Epidermal melanocyte (primary cell): ENCODE results near the gene DOCK10.
"Not testable (repeated sequence)": the region's sequence is repeated elsewhere in the genome, so short reads cannot be mapped to it uniquely, and the experiment has no call there.

Experiments
- DNase-seq: peaks from one replicate; pipeline ENCODE4 v3.0.0; 2011; ENCODE audit warnings: low spot score; ENCODE audit not compliant: insufficient read length

The DOCK10 gene

GRCh38 chr2:224922142-224922727 is 120.0 kb downstream of the DOCK10 start:
- no peak for DNase-seq

- no peak for DNase-seq
These were observed 122.7 kb downstream of the DOCK10 start for GRCh38 chr2:224919472-224920110.

GRCh38 chr2:224918626-224919471 is 123.4 kb downstream of the DOCK10 start:
- DNase-seq = no peak

DNA sequence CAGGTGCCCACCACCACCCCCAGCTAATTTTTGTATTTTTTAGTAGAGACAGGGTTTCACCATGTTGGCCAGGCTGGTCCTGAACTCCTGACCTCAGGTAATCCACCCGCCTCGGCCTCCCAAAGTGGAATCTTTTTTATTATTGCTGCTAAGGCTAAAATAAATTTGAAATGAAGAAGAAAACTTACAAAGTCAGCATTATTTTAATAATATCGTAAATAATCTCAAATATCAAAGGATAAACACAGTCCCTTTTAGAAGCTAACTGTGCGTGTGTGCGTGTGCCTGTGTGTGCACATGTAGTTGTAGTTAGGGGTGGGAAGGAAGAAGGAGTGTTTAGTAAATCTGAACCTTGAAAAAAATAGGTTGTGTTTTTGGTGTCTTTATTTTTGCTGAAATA is 125.0 kb downstream of the DOCK10 start:
- DNase-seq = not testable (repeated sequence)

- no peak for DNase-seq
These were observed 127.1 kb downstream of the DOCK10 start for GRCh38 chr2:224915136-224915535.

DNA sequence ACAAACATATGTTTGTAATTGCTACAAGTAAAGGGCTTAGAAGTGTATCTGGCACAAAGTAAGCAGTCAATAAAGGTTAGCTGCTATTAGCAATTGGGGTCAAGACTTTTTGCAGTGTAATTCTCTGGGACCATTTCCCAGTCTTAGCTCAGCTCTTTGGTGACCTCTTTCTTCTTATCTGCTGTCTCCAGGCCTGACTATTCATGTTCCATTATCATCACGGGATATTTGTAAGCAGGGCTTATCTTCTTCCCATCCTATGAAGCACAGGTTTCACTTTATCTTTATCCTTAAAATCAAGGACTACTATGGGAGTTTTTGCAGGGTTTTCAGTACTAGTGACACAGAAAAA is 131.7 kb downstream of the DOCK10 start:
- no peak for DNase-seq

DNA sequence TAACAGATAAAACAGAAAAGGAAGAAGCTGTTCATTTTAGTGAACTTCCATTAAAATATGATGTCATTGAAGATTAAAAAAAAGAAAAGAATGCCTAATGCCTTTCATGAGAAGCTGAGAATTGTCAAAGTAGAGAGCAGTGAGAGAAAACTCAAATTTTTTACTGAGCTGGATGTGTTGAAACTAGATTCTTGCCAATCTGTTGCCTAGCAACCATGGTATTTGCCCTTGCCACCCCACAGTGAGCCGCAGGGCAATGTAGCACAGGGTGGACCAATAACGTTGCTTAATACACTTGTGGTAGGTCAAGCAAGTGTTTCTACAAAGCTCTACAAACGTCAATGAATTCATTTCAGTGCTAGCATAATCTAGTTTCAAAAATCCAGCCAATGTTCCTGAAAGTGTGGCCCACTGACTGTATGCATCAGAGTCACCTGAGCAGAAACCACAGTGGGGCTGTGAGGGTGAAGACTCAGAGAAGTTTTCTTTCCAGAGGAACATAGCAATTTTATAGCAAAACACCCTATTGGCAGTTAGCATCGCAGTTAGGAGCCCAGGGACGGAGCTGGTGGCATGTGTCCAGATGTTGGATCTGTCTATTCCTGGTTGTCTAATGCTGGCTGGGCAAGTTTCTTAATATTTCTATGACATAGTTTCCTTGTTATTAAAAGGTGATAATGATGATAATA is 132.2 kb downstream of the DOCK10 start:
- peak; percentile 93 for DNase-seq

DNA sequence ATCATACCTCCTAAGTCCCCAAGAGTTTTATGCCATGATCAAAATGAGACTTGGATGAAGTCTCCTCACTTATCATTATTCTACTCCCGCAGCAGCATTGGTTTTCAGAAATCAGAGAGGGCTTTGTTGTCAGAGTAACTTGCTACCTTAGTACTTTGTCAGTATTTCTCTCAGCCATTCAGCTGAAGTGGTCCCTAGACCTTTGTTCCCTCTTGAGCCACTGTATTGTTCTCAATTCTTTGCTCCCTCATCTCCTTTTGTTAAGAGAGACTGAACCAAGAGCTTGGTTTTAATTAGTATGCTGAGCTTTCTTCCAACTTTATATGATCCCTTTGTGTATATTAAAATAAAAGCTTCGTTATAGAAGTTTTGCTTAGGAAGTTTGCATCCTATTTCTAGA is 133.4 kb downstream of the DOCK10 start:
- DNase-seq = no peak

GRCh38 chr2:224904381-224904780 is 137.9 kb downstream of the DOCK10 start:
- no peak for DNase-seq

- no peak for DNase-seq
These were observed 138.6 kb downstream of the DOCK10 start for GRCh38 chr2:224903621-224904020.

DNA sequence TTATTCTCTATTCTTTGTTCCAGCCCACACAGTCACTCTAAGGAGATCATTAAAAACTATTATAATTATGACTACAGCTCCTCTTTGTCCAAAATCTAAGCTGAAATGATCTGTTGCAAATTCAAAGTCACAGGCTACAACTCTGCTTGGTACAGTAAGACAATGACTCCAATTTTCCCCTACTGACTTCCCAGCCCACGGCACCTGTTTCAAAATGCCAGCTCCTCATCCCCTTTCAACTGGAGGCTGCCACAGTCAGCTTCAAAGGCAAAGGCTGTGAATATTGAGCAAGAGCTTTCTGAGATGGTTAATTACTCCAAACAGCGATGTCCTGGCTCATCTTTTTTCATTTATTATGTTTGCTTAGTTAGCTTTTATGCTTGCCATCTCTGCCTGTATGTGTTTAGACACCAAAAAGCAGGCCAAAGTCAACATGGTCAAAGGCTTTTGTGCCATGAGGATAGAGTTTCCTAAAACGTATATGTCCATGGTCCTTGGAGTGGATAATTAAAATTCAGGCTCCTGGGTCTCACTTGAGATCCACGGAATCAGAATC is 141.1 kb downstream of the DOCK10 start:
- DNase-seq = no peak

DNA sequence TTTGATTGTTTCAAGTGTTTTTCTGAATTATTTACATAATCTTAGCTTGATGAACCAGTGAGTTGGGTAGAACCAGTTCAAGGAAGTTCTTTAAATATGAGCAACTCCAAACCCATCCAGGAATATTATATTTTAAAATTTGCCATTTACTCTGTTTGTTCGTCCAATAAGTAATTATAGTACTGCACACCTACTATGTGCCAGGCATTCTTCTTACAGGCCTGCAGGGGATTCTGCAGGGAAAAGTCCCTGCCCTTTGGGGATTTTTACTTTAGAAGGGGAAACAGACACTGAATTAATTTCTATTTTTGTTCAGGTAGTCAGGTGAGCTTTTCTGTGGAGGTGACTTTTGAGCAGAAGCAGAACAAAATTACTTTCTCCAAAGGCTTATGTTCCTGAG is 146.9 kb downstream of the DOCK10 start:
- no peak for DNase-seq

DNA sequence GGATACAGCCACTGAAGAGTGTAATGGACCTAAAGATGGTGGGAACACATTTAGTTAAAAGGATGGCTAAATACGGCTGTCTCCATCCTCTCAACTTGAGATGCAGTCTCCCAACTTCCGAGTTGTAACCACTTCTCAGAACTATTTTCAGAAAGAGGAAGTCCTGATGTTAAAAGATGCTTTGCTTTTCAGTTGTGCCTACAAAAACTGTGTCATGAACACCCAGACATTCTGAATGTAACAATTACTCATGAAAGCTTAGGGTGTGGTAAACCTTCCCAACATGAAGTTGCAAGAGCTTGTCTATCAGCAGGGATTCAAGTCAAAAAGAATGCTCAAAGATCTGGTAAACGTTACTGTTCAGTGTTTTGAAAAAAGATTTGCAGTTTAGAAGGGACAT is 147.9 kb downstream of the DOCK10 start:
- no peak for DNase-seq

- DNase-seq = no peak
These were observed 148.4 kb downstream of the DOCK10 start for GRCh38 chr2:224893848-224894247.

- DNase-seq = no peak
These were observed 149.6 kb downstream of the DOCK10 start for GRCh38 chr2:224892574-224893204.

GRCh38 chr2:224890372-224890771 is 151.9 kb downstream of the DOCK10 start:
- no peak for DNase-seq

DNA sequence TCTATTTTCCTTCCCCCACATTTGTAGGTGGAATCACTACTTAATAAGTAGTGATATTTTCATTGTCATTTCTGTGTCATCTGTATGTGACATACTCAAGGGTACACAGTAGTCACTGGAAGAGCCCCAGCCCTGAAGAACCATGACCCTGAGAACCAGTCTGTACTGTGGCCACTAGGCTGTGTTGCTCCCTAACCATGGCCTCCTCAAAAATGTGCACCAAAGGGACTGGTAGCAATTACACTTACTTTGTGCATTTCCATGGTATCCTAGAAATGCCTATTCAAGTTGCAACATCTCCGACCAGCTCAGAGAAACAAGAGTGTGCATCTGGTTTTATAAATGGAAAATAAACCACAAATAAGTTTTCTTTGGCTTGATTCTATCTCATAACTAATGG is 155.1 kb downstream of the DOCK10 start:
- DNase-seq = no peak

GRCh38 chr2:224885836-224886547 is 156.3 kb downstream of the DOCK10 start:
- DNase-seq = no peak

- DNase-seq = no peak
These were observed 157.0 kb downstream of the DOCK10 start for GRCh38 chr2:224885291-224885690.

GRCh38 chr2:224884188-224884587 is 158.1 kb downstream of the DOCK10 start:
- DNase-seq = no peak

DNA sequence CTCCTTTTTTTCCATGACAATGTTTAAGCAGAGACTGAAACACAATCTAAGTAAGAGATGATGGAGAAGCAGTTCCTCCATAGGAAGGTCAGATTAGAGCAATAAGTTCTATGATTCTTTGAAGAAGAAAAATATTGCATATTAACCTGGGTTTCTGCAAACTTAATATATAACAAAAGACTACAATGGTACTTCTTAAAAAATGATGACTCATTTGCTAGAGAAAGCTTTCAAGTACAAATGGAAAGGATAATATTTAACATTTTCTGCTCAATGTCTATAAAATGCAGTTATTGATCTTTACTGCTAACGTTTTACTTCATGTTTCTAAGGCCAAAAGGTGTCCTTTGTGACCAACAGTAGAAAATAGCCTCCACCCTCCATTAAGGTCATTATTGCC is 158.6 kb downstream of the DOCK10 start:
- no peak for DNase-seq
